ENCODE data around the gene CCDC63. TPM values are rescaled to one million over a fixed set of nuclear protein-coding genes. Genes with fewer than 3 reads are reported as not detected.

The CCDC63 gene
- total and polyA plus RNA-seq, 2 donors (not counting 1 experiment from before 2014, with no cell fraction given): not detected

GRCh38 chr12:110826592-110827200 lies 20.1 kb upstream of the CCDC63 start:
- Histone ChIP-seq H2AFZ (ENCODE audit: low read length) (peak overlapping the region; percentile 17), H3K27ac (ENCODE audit: insufficient read depth, low read length) (no peak overlapping the region), H4K20me1 (ENCODE audit: control insufficient read depth, extremely low read depth, insufficient read depth, low read length) (no peaks in the 10 kb centered on the region), H3K9me3 (ENCODE audit: control insufficient read depth, insufficient read depth, low read depth, low read length) (no peaks in the 10 kb centered on the region), H3K9ac (ENCODE audit: insufficient read depth, low read length) (no peak overlapping the region), H3K4me1 (ENCODE audit: control insufficient read depth, extremely low read depth, insufficient read depth, low read length) (no peaks in the 10 kb centered on the region), H3K36me3 (ENCODE audit: control insufficient read depth, insufficient read depth, low read length) (no peaks in the 10 kb centered on the region), H3K4me2 (ENCODE audit: extremely low read depth, insufficient read depth, low read length) (peak overlapping the region; percentile 13), H3K4me3 (replicated peaks in 1 of 4; ENCODE audit: control extremely low read depth in 1 of 4, insufficient read depth in 1 of 4, low read depth in 3 of 4, low read length in 4 of 4) (peak overlapping the region in 1 of 4 experiments; percentile 44), H3K27me3 (ENCODE audit: control insufficient read depth, insufficient read depth, low read length) (no peaks in the 10 kb centered on the region), H3K79me2 (ENCODE audit: control insufficient read depth, insufficient read depth, low read length) (no peaks in the 10 kb centered on the region)
- no peak for TF ChIP-seq EZH2 (IDR thresholded peaks at IDR 0.05; ENCODE audit: low read length, missing control alignments)
- TF ChIP-seq, protein P1, sequence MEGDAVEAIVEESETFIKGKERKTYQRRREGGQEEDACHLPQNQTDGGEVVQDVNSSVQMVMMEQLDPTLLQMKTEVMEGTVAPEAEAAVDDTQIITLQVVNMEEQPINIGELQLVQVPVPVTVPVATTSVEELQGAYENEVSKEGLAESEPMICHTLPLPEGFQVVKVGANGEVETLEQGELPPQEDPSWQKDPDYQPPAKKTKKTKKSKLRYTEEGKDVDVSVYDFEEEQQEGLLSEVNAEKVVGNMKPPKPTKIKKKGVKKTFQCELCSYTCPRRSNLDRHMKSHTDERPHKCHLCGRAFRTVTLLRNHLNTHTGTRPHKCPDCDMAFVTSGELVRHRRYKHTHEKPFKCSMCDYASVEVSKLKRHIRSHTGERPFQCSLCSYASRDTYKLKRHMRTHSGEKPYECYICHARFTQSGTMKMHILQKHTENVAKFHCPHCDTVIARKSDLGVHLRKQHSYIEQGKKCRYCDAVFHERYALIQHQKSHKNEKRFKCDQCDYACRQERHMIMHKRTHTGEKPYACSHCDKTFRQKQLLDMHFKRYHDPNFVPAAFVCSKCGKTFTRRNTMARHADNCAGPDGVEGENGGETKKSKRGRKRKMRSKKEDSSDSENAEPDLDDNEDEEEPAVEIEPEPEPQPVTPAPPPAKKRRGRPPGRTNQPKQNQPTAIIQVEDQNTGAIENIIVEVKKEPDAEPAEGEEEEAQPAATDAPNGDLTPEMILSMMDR (conservative IDR thresholded peaks at IDR 0.05 in 1 of 2, IDR thresholded peaks at IDR 0.05 in 1 of 2; ENCODE audit: low read depth in 1 of 2, low read length in 2 of 2): peak; percentile 77 to 82
- DNase-seq (ENCODE audit: low read depth in 2 of 2): peak; percentile 65 to 82

GRCh38 chr12:110829308-110829707 lies 17.5 kb upstream of the CCDC63 start:
- TF ChIP-seq, protein P1 (conservative IDR thresholded peaks at IDR 0.05 in 1 of 2, IDR thresholded peaks at IDR 0.05 in 1 of 2; ENCODE audit: low read depth in 1 of 2, low read length in 2 of 2): no peak
- no peak for TF ChIP-seq EZH2 (IDR thresholded peaks at IDR 0.05; ENCODE audit: low read length, missing control alignments)
- peaks cover 2% of the 10 kb centered on the region for H3K27me3 ChIP-seq (ENCODE audit: control insufficient read depth, insufficient read depth, low read length)
- H3K79me2 ChIP-seq (ENCODE audit: control insufficient read depth, insufficient read depth, low read length): no peaks in the 10 kb centered on the region
- H3K27ac ChIP-seq (ENCODE audit: insufficient read depth, low read length): no peak overlapping the region
- H4K20me1 ChIP-seq (ENCODE audit: control insufficient read depth, extremely low read depth, insufficient read depth, low read length): no peaks in the 10 kb centered on the region
- H3K9me3 ChIP-seq (ENCODE audit: control insufficient read depth, insufficient read depth, low read depth, low read length): no peaks in the 10 kb centered on the region
- H3K4me3 ChIP-seq (replicated peaks in 1 of 4; ENCODE audit: control extremely low read depth in 1 of 4, insufficient read depth in 1 of 4, low read depth in 3 of 4, low read length in 4 of 4): no peak overlapping the region
- H3K4me1 ChIP-seq (ENCODE audit: control insufficient read depth, extremely low read depth, insufficient read depth, low read length): no peaks in the 10 kb centered on the region
- H3K9ac ChIP-seq (ENCODE audit: insufficient read depth, low read length): no peak overlapping the region
- no peak overlapping the region for H3K4me2 ChIP-seq (ENCODE audit: extremely low read depth, insufficient read depth, low read length)
- DNase-seq (ENCODE audit: low read depth in 2 of 2): no peak
- H3K36me3 ChIP-seq (ENCODE audit: control insufficient read depth, insufficient read depth, low read length): no peaks in the 10 kb centered on the region
- H2AFZ ChIP-seq (ENCODE audit: low read length): no peak overlapping the region

DNA sequence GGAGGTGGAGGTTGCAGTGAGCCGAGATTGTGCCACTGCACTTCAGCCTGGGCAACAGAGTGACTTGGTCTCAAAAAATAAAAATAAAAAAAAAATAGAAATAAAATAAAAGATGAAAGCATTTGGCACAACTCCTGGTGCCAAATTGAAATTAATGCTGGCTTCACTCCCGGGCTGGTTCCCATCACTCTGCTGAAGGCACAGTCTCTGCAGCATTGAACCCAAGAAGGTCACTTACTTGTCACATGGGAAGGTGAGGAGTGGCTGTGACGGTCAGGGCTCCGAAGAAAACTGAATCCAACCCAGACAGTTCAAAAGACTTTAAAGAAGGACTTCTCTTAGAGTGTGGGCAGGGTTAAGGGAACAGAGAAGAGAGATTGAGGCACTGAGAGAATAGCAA lies 10.5 kb upstream of the CCDC63 start:
- H3K79me2 ChIP-seq (ENCODE audit: control insufficient read depth, insufficient read depth, low read length): no peaks in the 10 kb centered on the region
- no peaks in the 10 kb centered on the region for H3K36me3 ChIP-seq (ENCODE audit: control insufficient read depth, insufficient read depth, low read length)
- TF ChIP-seq EZH2 (IDR thresholded peaks at IDR 0.05; ENCODE audit: low read length, missing control alignments): no peak
- TF ChIP-seq, protein P1 (conservative IDR thresholded peaks at IDR 0.05 in 1 of 2, IDR thresholded peaks at IDR 0.05 in 1 of 2; ENCODE audit: low read depth in 1 of 2, low read length in 2 of 2): no peak
- H3K27me3 ChIP-seq (ENCODE audit: control insufficient read depth, insufficient read depth, low read length): peaks cover 2% of the 10 kb centered on the region
- no peaks in the 10 kb centered on the region for H3K4me1 ChIP-seq (ENCODE audit: control insufficient read depth, extremely low read depth, insufficient read depth, low read length)
- H3K4me2 ChIP-seq (ENCODE audit: extremely low read depth, insufficient read depth, low read length): no peak overlapping the region
- H3K27ac ChIP-seq (ENCODE audit: insufficient read depth, low read length): no peak overlapping the region
- no peaks in the 10 kb centered on the region for H4K20me1 ChIP-seq (ENCODE audit: control insufficient read depth, extremely low read depth, insufficient read depth, low read length)
- DNase-seq (ENCODE audit: low read depth in 2 of 2): no peak
- no peak overlapping the region for H2AFZ ChIP-seq (ENCODE audit: low read length)
- no peak overlapping the region for H3K9ac ChIP-seq (ENCODE audit: insufficient read depth, low read length)
- H3K9me3 ChIP-seq (ENCODE audit: control insufficient read depth, insufficient read depth, low read depth, low read length): no peaks in the 10 kb centered on the region
- no peak overlapping the region for H3K4me3 ChIP-seq (replicated peaks in 1 of 4; ENCODE audit: control extremely low read depth in 1 of 4, insufficient read depth in 1 of 4, low read depth in 3 of 4, low read length in 4 of 4)

Measured in fibroblast of lung (primary cell).